Stomach smooth muscle (tissue), 2 donors: Measurements from ENCODE around the gene PHF1.
"Not testable (repeated sequence)": the region's sequence is repeated elsewhere in the genome, so short reads cannot be mapped to it uniquely, and the experiment has no call there.

Experiments
- H3K27ac ChIP-seq: one replicate; pipeline ENCODE4 v1.7.0; 2013; ENCODE audit warnings: mild to moderate bottlenecking, low read length, inconsistent platforms
- H3K27me3 ChIP-seq, 2 donors: one replicate each; pipeline ENCODE4 v1.7.0; 2013; ENCODE audit warnings: low read length in 2 of 2; ENCODE audit not compliant: insufficient read depth in 2 of 2, control insufficient read depth in 1 of 2
- H3K36me3 ChIP-seq, 2 donors: one replicate each; pipeline ENCODE4 v1.7.0; 2013; ENCODE audit warnings: low read length in 2 of 2; ENCODE audit not compliant: control insufficient read depth in 2 of 2, insufficient read depth in 2 of 2
- H3K4me1 ChIP-seq: one replicate; pipeline ENCODE4 v1.7.0; 2013; ENCODE audit warnings: low read length; ENCODE audit not compliant: control insufficient read depth, insufficient read depth
- H3K4me3 ChIP-seq, 2 donors: one replicate each; pipeline ENCODE4 v1.7.0; 2013; ENCODE audit warnings: low read length in 2 of 2
- H3K9ac ChIP-seq, 2 donors: one replicate each; pipeline ENCODE4 v1.7.0; 2013; ENCODE audit warnings: low read length in 2 of 2, mild to moderate bottlenecking in 1 of 2
- H3K9me3 ChIP-seq, 2 donors: one replicate each; pipeline ENCODE4 v1.7.0; 2013; ENCODE audit warnings: low read length in 2 of 2; ENCODE audit not compliant: control insufficient read depth in 2 of 2
- donor health status: healthy.
- donor health status: Pancreatic carcinoma.

The PHF1 gene

GRCh38 chr6:33375143-33375671 is 35.6 kb upstream of the PHF1 start:
- no peaks in the 10 kb centered on the region for H3K27me3 ChIP-seq
- H3K9ac ChIP-seq = peak overlapping the region; percentile 21 to 44
- H3K27ac ChIP-seq = peak overlapping the region; percentile 62
- H3K4me1 ChIP-seq = peaks cover 22% of the 10 kb centered on the region
- no peaks in the 10 kb centered on the region for H3K9me3 ChIP-seq
- peak overlapping the region in 1 of 2 donors; percentile 49 for H3K4me3 ChIP-seq
- no peaks in the 10 kb centered on the region for H3K36me3 ChIP-seq

GRCh38 chr6:33377171-33377570 is 33.6 kb upstream of the PHF1 start:
- Histone ChIP-seq H3K36me3 (no peaks in the 10 kb centered on the region), H3K9ac (no peak overlapping the region), H3K4me3 (no peak overlapping the region), H3K4me1 (peaks cover 25% of the 10 kb centered on the region), H3K9me3 (no peaks in the 10 kb centered on the region), H3K27me3 (no peaks in the 10 kb centered on the region), H3K27ac (no peak overlapping the region)

GRCh38 chr6:33379184-33379583 is 31.6 kb upstream of the PHF1 start:
- not testable (repeated sequence) for H3K9ac ChIP-seq, H3K4me3 ChIP-seq

GRCh38 chr6:33380272-33380981 is 30.4 kb upstream of the PHF1 start:
- Histone ChIP-seq H3K9me3 (no peaks in the 10 kb centered on the region), H3K4me3 (no peak overlapping the region), H3K27ac (no peak overlapping the region), H3K4me1 (peaks cover 25% of the 10 kb centered on the region), H3K27me3 (no peaks in the 10 kb centered on the region), H3K9ac (no peak overlapping the region), H3K36me3 (no peaks in the 10 kb centered on the region)

More at GRCh38 chr6:33379184-33379583, 31.6 kb upstream of the PHF1 start:
- H3K4me1 ChIP-seq = peaks cover 37% of the 10 kb centered on the region
- not testable (repeated sequence) for H3K27ac ChIP-seq, H3K27me3 ChIP-seq, H3K9me3 ChIP-seq, H3K36me3 ChIP-seq

- Histone ChIP-seq H3K4me1 (peaks cover 19% of the 10 kb centered on the region), H3K4me3 (no peak overlapping the region), H3K9ac (no peak overlapping the region), H3K9me3 (no peaks in the 10 kb centered on the region), H3K27me3 (no peaks in the 10 kb centered on the region), H3K27ac (peak overlapping the region; percentile 37), H3K36me3 (no peaks in the 10 kb centered on the region)
These were observed 27.2 kb upstream of the PHF1 start for GRCh38 chr6:33383427-33384185.

GRCh38 chr6:33384581-33385020 is 26.2 kb upstream of the PHF1 start:
- H3K27ac ChIP-seq = no peak overlapping the region
- no peak overlapping the region for H3K4me3 ChIP-seq
- H3K27me3 ChIP-seq = no peaks in the 10 kb centered on the region
- H3K36me3 ChIP-seq = no peaks in the 10 kb centered on the region
- peaks cover 19% of the 10 kb centered on the region for H3K4me1 ChIP-seq
- H3K9me3 ChIP-seq = no peaks in the 10 kb centered on the region
- no peak overlapping the region for H3K9ac ChIP-seq

- H3K4me3 ChIP-seq = no peak overlapping the region
- no peak overlapping the region for H3K27ac ChIP-seq
- no peak overlapping the region for H3K9ac ChIP-seq
- peaks cover 8% of the 10 kb centered on the region for H3K4me1 ChIP-seq
- H3K27me3 ChIP-seq = no peaks in the 10 kb centered on the region
- H3K9me3 ChIP-seq = no peaks in the 10 kb centered on the region
- no peaks in the 10 kb centered on the region for H3K36me3 ChIP-seq
These were observed 20.6 kb upstream of the PHF1 start for GRCh38 chr6:33390173-33390572.

GRCh38 chr6:33390767-33391277 is 20.0 kb upstream of the PHF1 start:
- Histone ChIP-seq H3K27me3 (no peaks in the 10 kb centered on the region), H3K9me3 (no peaks in the 10 kb centered on the region), H3K4me3 (peak overlapping the region; percentile 26 to 78), H3K36me3 (no peaks in the 10 kb centered on the region), H3K4me1 (peaks cover 8% of the 10 kb centered on the region), H3K9ac (peak overlapping the region; percentile 81 to 86), H3K27ac (peak overlapping the region; percentile 96)

GRCh38 chr6:33391278-33391921 is 19.4 kb upstream of the PHF1 start, which contains the start of gene KIFC1:
Gene KIFC1 (plus strand): TSS chr6:33391823. CDS start chr6:33391986, 163 bp downstream.
- Histone ChIP-seq H3K27ac (peak within 1 kb of the TSS; percentile 96), H3K9me3 (no peaks in the 10 kb centered on the region), H3K9ac (peak within 1 kb of the TSS; percentile 81 to 86), H3K36me3 (no peaks in the 10 kb centered on the region), H3K4me1 (peaks cover 8% of the 10 kb centered on the region), H3K27me3 (no peaks in the 10 kb centered on the region), H3K4me3 (peak within 1 kb of the TSS; percentile 66 to 78)

GRCh38 chr6:33391922-33392594 is 18.8 kb upstream of the PHF1 start:
- Histone ChIP-seq H3K27ac (peak overlapping the region; percentile 96), H3K36me3 (no peaks in the 10 kb centered on the region), H3K9me3 (no peaks in the 10 kb centered on the region), H3K27me3 (no peaks in the 10 kb centered on the region), H3K4me1 (peaks cover 8% of the 10 kb centered on the region), H3K9ac (peak overlapping the region; percentile 30 to 49), H3K4me3 (peak overlapping the region; percentile 66 to 78)
